NCI-H1436 treated with DMSO at 0.1 percent for 48 hours (cell line): ENCODE data around the gene C1orf116.

Experiments used
- DNase-seq: peaks from one replicate; lab custom pipeline; 2025; lab: John Stamatoyannopoulos, UW

Gene C1orf116

GRCh38 chr1:206987873-206988272 lies 44.7 kb downstream of the C1orf116 start:
- DNase-seq, result no peak

GRCh38 chr1:206986885-206987284 lies 45.7 kb downstream of the C1orf116 start:
- DNase-seq, result no peak

GRCh38 chr1:206986402-206986801 lies 46.2 kb downstream of the C1orf116 start:
- DNase-seq, result no peak

- no peak for DNase-seq
Observed at GRCh38 chr1:206985162-206985749, 47.3 kb downstream of the C1orf116 start.

GRCh38 chr1:206982216-206982615 lies 50.3 kb downstream of the C1orf116 start:
- DNase-seq, result no peak

GRCh38 chr1:206979379-206980043 lies 53.0 kb downstream of the C1orf116 start:
- DNase-seq, result no peak

GRCh38 chr1:206978259-206978658 lies 54.3 kb downstream of the C1orf116 start:
- no peak for DNase-seq

- no peak for DNase-seq
Observed at GRCh38 chr1:206975306-206975705, 57.2 kb downstream of the C1orf116 start.

GRCh38 chr1:206974140-206974539 lies 58.4 kb downstream of the C1orf116 start:
- no peak for DNase-seq

- no peak for DNase-seq
Observed at GRCh38 chr1:206972728-206973127, 59.8 kb downstream of the C1orf116 start.

GRCh38 chr1:206971029-206971655 lies 61.4 kb downstream of the C1orf116 start:
- no peak for DNase-seq

GRCh38 chr1:206970446-206970845 lies 62.1 kb downstream of the C1orf116 start, which contains the start of gene FCAMR:
TSS of gene FCAMR (minus strand) at chr1:206970460. CDS start at chr1:206970125, 335 bp downstream.
- DNase-seq, result no peak

GRCh38 chr1:206969090-206969489 lies 63.5 kb downstream of the C1orf116 start:
- no peak for DNase-seq
